K562 (cell line): Measurements from ENCODE around the gene TMCC2. TPM values are rescaled to one million over a fixed set of nuclear protein-coding genes. Genes with fewer than 3 reads are reported as not detected.

Experiments
- BMI1 ChIP-seq: fragments of 150-350 bp; IDR thresholded peaks from 2 replicates; pipeline ENCODE4 v1.6.1; 2014; ENCODE audit warnings: low read length
- DPF2 ChIP-seq: fragments of 450-650 bp; IDR thresholded peaks from 2 replicates; pipeline ENCODE4 v1.6.1; 2016
- ETV1 ChIP-seq: fragments of 450-650 bp; conservative IDR thresholded peaks from 2 replicates; pipeline ENCODE4 v1.6.1; 2016; ENCODE audit warnings: missing genetic modification characterization, control low read depth, low read depth, missing compliant biosample characterization
- FOXK2 ChIP-seq, 2 experiments: fragments of 450-650 bp; IDR thresholded peaks in 1 of 2; conservative IDR thresholded peaks in 1 of 2; 2 replicates each; pipeline ENCODE4 v1.6.1; 2016; ENCODE audit warnings: low read depth in 2 of 2, mild to moderate bottlenecking in 1 of 2
- FOXP1 ChIP-seq: sonication (generic); formaldehyde crosslinking; IDR thresholded peaks from 2 replicates; pipeline ENCODE4 v1.8.0; 2022; ENCODE audit warnings: mild to moderate bottlenecking, missing genetic modification reagents
- HMG20B ChIP-seq: fragments of 250-450 bp; sonication (Bioruptor Pico); IDR thresholded peaks from 2 replicates; pipeline ENCODE4 v1.5.0; 2021; ENCODE audit warnings: mild to moderate bottlenecking
- IRF2 ChIP-seq: sonication (generic); formaldehyde crosslinking; IDR thresholded peaks from 2 replicates; pipeline ENCODE4 v1.8.1; 2022; ENCODE audit warnings: mild to moderate bottlenecking, missing genetic modification reagents
- JUN ChIP-seq, 2 experiments: sonication (generic) in 1 of 2; formaldehyde crosslinking in 1 of 2; IDR thresholded peaks; 2 replicates each; pipeline versions ENCODE4 v1.6.1 to v1.8.0; 2012 to 2022; ENCODE audit warnings: borderline replicate concordance in 2 of 2, mild to moderate bottlenecking in 2 of 2, improper control_type of control experiment in 1 of 2, low read depth in 1 of 2, low read length in 1 of 2, missing genetic modification reagents in 1 of 2
- KDM2B ChIP-seq: fragments of 250-450 bp; sonication (Bioruptor Pico); IDR thresholded peaks from 2 replicates; pipeline ENCODE4 v1.8.0; 2021; ENCODE audit warnings: mild to moderate bottlenecking, moderate library complexity
- MBD2 ChIP-seq: sonication (generic); IDR thresholded peaks from 2 replicates; pipeline ENCODE4 v1.6.1; 2016; ENCODE audit warnings: low read depth, borderline replicate concordance
- NCOA2 ChIP-seq, 2 experiments: fragments of 450-650 bp; IDR thresholded peaks; 2 replicates each; pipeline ENCODE4 v1.6.1; 2018; ENCODE audit warnings: mild to moderate bottlenecking in 2 of 2, moderate library complexity in 1 of 2; ENCODE audit not compliant: partially characterized antibody in 2 of 2
- PCBP1 ChIP-seq: fragments of 200-400 bp; formaldehyde crosslinking; IDR thresholded peaks from 2 replicates; pipeline ENCODE4 v1.6.1; 2018; ENCODE audit warnings: mild to moderate bottlenecking, low read depth, low read length; ENCODE audit not compliant: poor library complexity, severe bottlenecking
- PREB ChIP-seq: sonication (generic); formaldehyde crosslinking; IDR thresholded peaks from 2 replicates; pipeline ENCODE4 v1.8.1; 2023; ENCODE audit warnings: mild to moderate bottlenecking, missing genetic modification reagents
- RNF2 ChIP-seq: sonication (generic); IDR thresholded peaks from 2 replicates; pipeline ENCODE4 v1.6.1; 2016
- SP1 ChIP-seq: sonication (generic); formaldehyde crosslinking; IDR thresholded peaks from 2 replicates; pipeline ENCODE4 v1.8.1; 2022; ENCODE audit warnings: mild to moderate bottlenecking, missing genetic modification reagents
- SRSF1 ChIP-seq: fragments of 200-400 bp; formaldehyde crosslinking; IDR thresholded peaks from 2 replicates; pipeline ENCODE4 v1.6.1; 2017; ENCODE audit warnings: mild to moderate bottlenecking, low read depth, low read length, moderate library complexity
- TCF15 ChIP-seq: fragments of 250-450 bp; sonication (Bioruptor Pico); IDR thresholded peaks from 2 replicates; pipeline ENCODE4 v1.8.0; 2022; ENCODE audit warnings: moderate library complexity, mild to moderate bottlenecking, inconsistent platforms
- U2AF1 ChIP-seq: fragments of 200-400 bp; formaldehyde crosslinking; optimal IDR thresholded peaks from 2 replicates; pipeline ENCODE3; 2017; ENCODE audit warnings: mild to moderate bottlenecking, low read depth, low read length, moderate library complexity
- U2AF2 ChIP-seq: fragments of 200-400 bp; formaldehyde crosslinking; optimal IDR thresholded peaks from 2 replicates; pipeline ENCODE3; 2017; ENCODE audit warnings: low read depth, mild to moderate bottlenecking, low read length
- ZFPM2 ChIP-seq: fragments of 250-450 bp; sonication (Bioruptor Pico); IDR thresholded peaks from 2 replicates; pipeline ENCODE4 v1.5.1; 2022; ENCODE audit warnings: mild to moderate bottlenecking
- ZNF253 ChIP-seq: fragments of 250-450 bp; sonication (Bioruptor Pico); conservative IDR thresholded peaks from 2 replicates; pipeline ENCODE4 v1.6.1; 2021; ENCODE audit warnings: mild to moderate bottlenecking
- ZNF449 ChIP-seq: fragments of 250-450 bp; sonication (Bioruptor Pico); IDR thresholded peaks from 2 replicates; pipeline ENCODE4 v1.8.0; 2022; ENCODE audit warnings: moderate library complexity, mild to moderate bottlenecking, inconsistent platforms
- polyA plus RNA-seq, 8 experiments: library from polyadenylated mRNA; depleted of rRNA in 4 of 8; stranded (reverse) in 5 of 8; unstranded in 3 of 8; fragments of >200 nt; fragmentation: Nextera tagmentation in 2 of 8; fragmentation: Illumina TruSeq in 1 of 8; extraction: Ambion mirVana in 2 of 8; extraction: Trizol in 1 of 8; gene quantifications; 2 replicates each; pipeline versions ENCODE4 v1.2.1 to v1.2.3, GENCODE V29; 2011 to 2014; ENCODE audit warnings: inconsistent platforms in 1 of 8, missing spikeins in 1 of 8
- total RNA-seq, 7 experiments: library from RNA; depleted of rRNA in 6 of 7; stranded (reverse); fragments of >200 nt in 6 of 7; fragmentation: Illumina TruSeq in 2 of 7; extraction: Trizol in 2 of 7; gene quantifications; 2 replicates each; pipeline versions ENCODE4 v1.2.1 to v1.2.3, GENCODE V29; 2011 to 2021; ENCODE audit warnings: low replicate concordance in 1 of 7
- TF ChIP-seq, protein P1 (sequence below): fragments of 450-650 bp; formaldehyde crosslinking; IDR thresholded peaks from 2 replicates; pipeline ENCODE4 v1.4.0; 2020; ENCODE audit warnings: mild to moderate bottlenecking

Gene TMCC2
- total and polyA plus RNA-seq, 9 of the 15 experiments (the other 6 are each of a cell fraction or from before 2014, with no cell fraction given) = 0.06 to 1.8 (median 0.98) TPM

DNA sequence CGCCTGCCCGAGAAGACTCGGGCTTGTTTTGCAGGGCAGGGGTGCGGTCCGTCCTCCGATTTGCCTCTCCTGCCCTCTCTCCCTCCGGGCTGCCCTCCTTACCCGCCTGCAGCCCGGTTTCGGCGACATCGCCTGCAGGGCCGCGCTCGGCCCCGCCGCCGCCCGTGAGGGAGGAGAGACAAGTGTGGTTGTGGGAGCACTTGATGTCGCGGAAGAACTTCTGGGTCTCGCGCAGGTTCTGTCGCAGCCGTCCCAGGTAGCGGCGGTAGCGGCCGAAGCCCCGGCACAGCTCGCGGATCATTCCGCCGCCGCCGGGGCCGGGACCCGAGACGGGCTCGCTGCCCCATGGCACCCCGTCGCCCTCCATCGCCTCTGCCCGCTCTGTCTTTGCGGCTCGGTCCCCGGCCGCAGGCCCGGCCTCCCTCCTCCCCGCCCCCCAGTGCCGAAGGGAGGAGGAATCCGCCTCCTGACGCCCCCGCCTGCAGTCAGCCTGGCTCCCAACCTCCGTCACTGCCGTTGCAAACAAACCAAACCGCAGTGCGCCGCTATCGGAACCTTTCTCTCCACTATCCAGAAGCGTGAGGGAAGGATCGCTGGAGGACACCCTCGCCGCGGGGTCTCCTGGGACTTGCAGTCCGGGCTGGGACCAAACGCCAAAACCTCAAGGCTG lies 16.4 kb upstream of the TMCC2 start, which contains the start of gene DSTYK (continued):
- peak; percentile 79; the same call in 1 of the 2 replicates for TF ChIP-seq JUN (IDR thresholded peaks at IDR 0.05; ENCODE audit: borderline replicate concordance, low read depth, low read length)
- 0 out of 2 replicates have a peak, but pooled peaks have one; percentile 53 for TF ChIP-seq JUN (CRISPR knock-in tag; IDR thresholded peaks at IDR 0.05; ENCODE audit: borderline replicate concordance)
- peak; percentile 80 to 88; a peak in 3 of 4 replicates for TF ChIP-seq FOXK2 (conservative IDR thresholded peaks at IDR 0.05 in 1 of 2, IDR thresholded peaks at IDR 0.05 in 1 of 2; ENCODE audit: low read depth in 2 of 2)
- TF ChIP-seq DPF2 = peak; percentile 87
- no peak for TF ChIP-seq HMG20B (CRISPR knock-in tag)
- peak; percentile 95 for TF ChIP-seq RNF2
- TF ChIP-seq SRSF1 = 0 out of 2 replicates have a peak, but pooled peaks have one; percentile 43
- no peak for TF ChIP-seq U2AF2
- no peak for TF ChIP-seq IRF2 (CRISPR knock-in tag)
- no peak for TF ChIP-seq ZFPM2 (CRISPR knock-in tag)
- TF ChIP-seq BMI1 = peak; percentile 55; the same call in 1 of the 2 replicates
- peak; percentile 88 for TF ChIP-seq TCF15 (CRISPR knock-in tag)
- TF ChIP-seq PCBP1 = peak; percentile 97
- TF ChIP-seq PREB (CRISPR knock-in tag) = peak; percentile 97; the same call in 1 of the 2 replicates
- TF ChIP-seq ETV1 (tag) = peak; percentile 76
- peak; percentile 85 for TF ChIP-seq U2AF1
- peak; percentile 77; the same call in 1 of the 2 replicates for TF ChIP-seq FOXP1
- TF ChIP-seq ZNF253 (CRISPR knock-in tag) = no peak
- no peak for TF ChIP-seq NCOA2 (IDR thresholded peaks at IDR 0.05; ENCODE audit: partially characterized antibody in 2 of 2)
- TF ChIP-seq SP1 (CRISPR knock-in tag) = peak; percentile 98
- TF ChIP-seq, protein P1, sequence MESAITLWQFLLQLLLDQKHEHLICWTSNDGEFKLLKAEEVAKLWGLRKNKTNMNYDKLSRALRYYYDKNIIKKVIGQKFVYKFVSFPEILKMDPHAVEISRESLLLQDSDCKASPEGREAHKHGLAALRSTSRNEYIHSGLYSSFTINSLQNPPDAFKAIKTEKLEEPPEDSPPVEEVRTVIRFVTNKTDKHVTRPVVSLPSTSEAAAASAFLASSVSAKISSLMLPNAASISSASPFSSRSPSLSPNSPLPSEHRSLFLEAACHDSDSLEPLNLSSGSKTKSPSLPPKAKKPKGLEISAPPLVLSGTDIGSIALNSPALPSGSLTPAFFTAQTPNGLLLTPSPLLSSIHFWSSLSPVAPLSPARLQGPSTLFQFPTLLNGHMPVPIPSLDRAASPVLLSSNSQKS (CRISPR knock-in tag) = no peak
- TF ChIP-seq ZNF449 (CRISPR knock-in tag) = peak; percentile 63; the same call in 1 of the 2 replicates
- TF ChIP-seq KDM2B (CRISPR knock-in tag) = peak; percentile 79; the same call in 1 of the 2 replicates
- TF ChIP-seq MBD2 = peak; percentile 96
